AG10803 (cell line): Measurements from ENCODE around the gene PMP22.
A peak's percentile ranks its signal among the peaks of the same experiment; 100 is the strongest.

ENCODE experiments used
- DNase-seq: peaks from one replicate; pipeline ENCODE4 v3.0.0; 2010; ENCODE audit warnings: low read depth
- H3K4me3 ChIP-seq: 2 replicates; pipeline ENCODE4 v1.5.1; 2011; ENCODE audit warnings: mild to moderate bottlenecking, low read length, control low read depth
- CTCF ChIP-seq: conservative IDR thresholded peaks from 2 replicates; pipeline ENCODE4 v1.5.1; 2011; ENCODE audit warnings: mild to moderate bottlenecking, low read length, control low read depth, inconsistent platforms

The PMP22 gene

GRCh38 chr17:15281909-15282308 lies 16.8 kb upstream of the PMP22 start:
- H3K4me3 ChIP-seq: no peak overlapping the region
- no peak for DNase-seq
- no peak for TF ChIP-seq CTCF

- no peak for TF ChIP-seq CTCF
- peak; percentile 89 for DNase-seq
- H3K4me3 ChIP-seq: no peak overlapping the region
Measured at GRCh38 chr17:15278924-15279477, 13.9 kb upstream of the PMP22 start.

- H3K4me3 ChIP-seq: peak overlapping the region; percentile 27
- no peak for TF ChIP-seq CTCF
- no peak for DNase-seq
Measured at GRCh38 chr17:15278380-15278779, 13.3 kb upstream of the PMP22 start.

- no peak overlapping the region for H3K4me3 ChIP-seq
- TF ChIP-seq CTCF: no peak
- no peak for DNase-seq
Measured at GRCh38 chr17:15274017-15274416, 8.9 kb upstream of the PMP22 start.

GRCh38 chr17:15273141-15273793 lies 8.1 kb upstream of the PMP22 start:
- peak; percentile 98 for DNase-seq
- 0 out of 2 replicates have a peak, but pooled peaks have one; percentile 9 for TF ChIP-seq CTCF
- no peak overlapping the region for H3K4me3 ChIP-seq

- no peak overlapping the region for H3K4me3 ChIP-seq
- DNase-seq: no peak
- no peak for TF ChIP-seq CTCF
Measured at GRCh38 chr17:15271741-15272140, 6.6 kb upstream of the PMP22 start.
